ENCODE data around the gene ZNF326.

GRCh38 chr1:89953929-89954328 is 41.0 kb upstream of the ZNF326 start:
- TF ChIP-seq POLR2A (IDR thresholded peaks at IDR 0.05; ENCODE audit: low read length) (no peak), GATA1 (IDR thresholded peaks at IDR 0.05; ENCODE audit: low read depth, low read length) (no peak)
